GM18907 (cell line): ENCODE measurements around the gene TSPAN7.
A peak's percentile ranks its signal among the peaks of the same experiment; 100 is the strongest.

Source experiments
- ATAC-seq: cut with Tn5 transposase; IDR thresholded peaks from one replicate; pipeline ENCODE4 v1.9.1; 2021; ENCODE audit warnings: mild to moderate bottlenecking, moderate library complexity; ENCODE audit not compliant: unreplicated experiment

Gene TSPAN7

DNA sequence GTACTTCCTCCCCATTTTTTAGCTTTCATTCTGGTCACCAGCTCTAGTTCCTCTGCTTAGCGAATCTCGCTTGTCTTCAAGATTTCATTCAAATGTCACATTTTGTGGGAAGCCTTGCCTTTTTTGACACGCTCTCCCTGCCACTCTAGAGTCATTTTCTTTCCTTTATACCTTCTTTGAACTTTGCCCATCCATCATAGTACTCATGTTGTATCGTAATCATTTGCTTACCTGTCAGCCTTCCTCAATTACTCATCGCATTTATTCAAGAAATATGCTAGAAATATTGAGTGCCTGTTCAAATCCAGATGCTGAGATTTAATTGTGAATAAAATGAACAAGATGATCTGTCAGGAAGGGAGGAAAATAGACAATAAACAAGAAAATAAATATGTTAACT, 21.8 kb downstream of the TSPAN7 start:
- no peak for ATAC-seq

- ATAC-seq = no peak
These were observed 33.1 kb downstream of the TSPAN7 start for GRCh38 chrX:38594434-38594833.

- no peak for ATAC-seq
These were observed 34.5 kb downstream of the TSPAN7 start for GRCh38 chrX:38595801-38596200.

DNA sequence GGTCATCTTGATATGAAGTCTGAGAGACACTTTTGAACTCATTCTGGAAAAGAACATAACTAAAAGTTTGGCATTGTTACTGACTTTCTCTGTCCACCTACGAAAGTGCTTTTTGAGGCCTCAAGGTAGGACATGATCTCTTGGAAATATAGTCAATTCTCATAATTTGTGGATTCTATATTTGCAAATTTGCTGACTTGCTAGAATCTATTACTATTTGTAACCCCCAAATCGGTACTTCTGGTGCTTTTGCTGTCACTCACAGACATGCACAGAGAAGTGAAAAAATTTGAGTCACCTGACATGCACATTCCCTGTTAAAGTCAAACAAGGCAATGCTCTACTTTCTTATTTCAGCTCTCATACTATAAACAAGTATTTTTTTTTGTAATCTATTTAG, 35.6 kb downstream of the TSPAN7 start:
- ATAC-seq = no peak

DNA sequence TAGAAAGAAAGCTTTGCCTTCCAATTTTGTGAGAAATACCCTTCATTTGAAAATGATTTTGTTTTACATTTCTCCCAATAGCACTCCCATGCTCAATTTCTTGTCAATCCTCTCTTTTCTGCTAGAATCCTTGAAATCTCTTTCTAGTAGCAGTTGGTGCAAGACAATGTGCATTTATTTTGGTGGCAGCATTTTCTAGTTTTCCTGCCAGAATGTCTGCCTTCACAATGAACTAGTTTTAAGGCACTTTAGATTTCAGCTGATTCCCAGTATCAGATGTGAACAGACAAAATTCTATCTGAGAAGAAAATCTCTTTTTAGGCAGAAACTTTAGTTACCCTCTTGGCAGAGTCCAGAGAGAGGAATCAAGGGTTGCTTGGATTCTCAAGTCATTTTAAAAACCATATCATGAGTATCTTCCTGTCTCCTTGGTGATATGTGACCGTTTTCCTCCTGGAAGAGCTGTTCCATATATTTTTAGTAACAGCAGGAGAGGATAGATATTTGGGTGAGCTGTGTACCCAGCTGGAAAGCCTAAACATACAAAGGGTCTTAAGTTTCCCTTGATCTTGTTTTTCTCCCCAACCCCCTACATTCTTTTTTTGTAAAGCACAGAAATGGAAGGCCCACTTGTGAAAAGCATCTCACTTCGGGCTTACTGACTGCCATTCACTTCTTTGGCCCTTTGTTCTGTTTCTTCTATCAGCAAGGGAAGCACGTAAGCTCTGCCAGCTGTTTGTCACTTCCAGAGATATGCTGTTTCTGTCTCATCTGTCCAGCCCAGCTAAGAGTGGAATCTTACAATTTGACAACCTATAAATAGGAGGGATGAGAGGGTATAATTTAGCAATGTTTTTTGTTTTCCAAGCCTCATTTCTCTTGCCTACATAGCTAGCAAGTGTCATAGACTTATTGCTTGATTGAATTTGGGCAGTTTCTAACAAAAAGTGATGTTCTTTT, 38.7 kb downstream of the TSPAN7 start:
- no peak for ATAC-seq

DNA sequence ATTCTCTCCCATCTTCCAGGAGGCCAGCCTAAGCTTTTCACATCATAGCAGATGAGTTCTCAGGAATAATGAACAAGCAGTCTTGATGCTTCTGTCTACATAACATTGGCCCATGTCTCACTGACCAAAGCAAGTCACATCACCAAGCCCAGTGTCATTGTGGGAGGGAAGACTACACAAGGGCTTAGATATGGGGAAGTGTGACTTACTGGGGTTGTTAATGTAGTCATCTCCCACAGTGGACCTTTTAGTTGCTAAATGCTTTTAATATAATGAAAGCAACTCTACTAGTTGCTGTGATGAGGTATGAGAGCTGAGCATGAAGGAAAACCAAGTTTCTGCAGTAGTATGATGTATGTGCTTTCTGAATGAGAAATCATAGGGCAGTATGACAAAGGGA, 40.5 kb downstream of the TSPAN7 start:
- no peak for ATAC-seq

DNA sequence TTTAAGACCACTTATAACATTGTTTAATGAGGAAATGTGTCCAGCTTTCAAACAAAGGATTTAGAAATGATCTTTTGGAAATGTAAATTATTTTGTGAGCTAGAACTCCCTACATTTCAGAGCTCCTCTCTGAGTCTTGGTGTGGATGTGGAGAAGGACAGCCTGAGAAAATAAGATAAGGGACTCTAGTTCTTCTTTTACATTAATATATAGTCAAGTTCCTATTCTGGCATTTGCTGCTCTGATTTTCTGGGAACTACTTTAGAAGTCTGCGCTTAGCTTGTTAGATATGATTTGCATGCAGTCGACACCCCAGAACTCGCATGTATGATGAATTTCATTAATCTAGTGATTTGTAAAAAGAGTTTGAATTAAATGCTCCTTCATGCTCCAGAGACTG, 45.5 kb downstream of the TSPAN7 start:
- ATAC-seq = no peak

GRCh38 chrX:38607976-38608375, 46.6 kb downstream of the TSPAN7 start:
- ATAC-seq = no peak

GRCh38 chrX:38610849-38611248, 49.5 kb downstream of the TSPAN7 start:
- no peak for ATAC-seq

DNA sequence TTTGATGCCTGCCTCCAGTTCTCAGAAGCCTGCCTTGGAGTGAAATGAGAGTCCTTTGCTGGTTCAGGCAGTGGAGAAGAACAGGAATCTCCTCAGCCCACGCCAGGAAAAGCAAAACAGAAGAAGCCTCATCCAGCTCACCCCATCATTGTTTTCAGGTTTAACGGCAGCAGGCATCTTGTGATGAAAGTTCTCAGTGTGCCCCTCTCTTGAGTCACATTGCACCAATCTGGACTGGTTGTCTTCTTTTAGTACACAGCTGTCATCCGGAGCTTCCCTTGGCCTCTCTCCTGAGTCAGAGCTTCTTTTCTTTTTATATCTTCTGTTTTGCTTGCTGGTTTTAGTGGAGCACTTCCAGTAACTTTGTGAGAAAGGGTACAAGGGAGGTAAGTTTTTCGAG, 50.9 kb downstream of the TSPAN7 start:
- ATAC-seq = no peak

DNA sequence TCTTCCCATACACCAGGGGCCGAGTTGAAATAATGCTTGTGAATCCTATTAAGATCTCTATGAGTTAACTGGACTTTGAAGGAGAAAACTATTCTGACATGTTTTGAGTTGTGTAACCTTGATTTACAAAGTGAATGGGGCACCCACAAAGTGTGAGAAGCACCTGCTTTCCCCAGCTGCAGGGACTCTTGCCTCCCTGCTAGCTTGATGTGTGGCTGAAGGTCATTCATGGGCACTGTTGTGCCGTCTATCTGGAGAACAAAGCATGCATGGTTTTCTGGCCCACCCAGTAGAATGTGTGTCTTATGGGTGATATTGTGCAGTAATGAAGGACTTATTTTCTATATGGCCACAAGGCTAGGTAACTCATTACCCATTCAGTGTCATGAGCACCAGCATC, 53.1 kb downstream of the TSPAN7 start:
- ATAC-seq = no peak

- no peak for ATAC-seq
These were observed 55.6 kb downstream of the TSPAN7 start for GRCh38 chrX:38616904-38617303.

DNA sequence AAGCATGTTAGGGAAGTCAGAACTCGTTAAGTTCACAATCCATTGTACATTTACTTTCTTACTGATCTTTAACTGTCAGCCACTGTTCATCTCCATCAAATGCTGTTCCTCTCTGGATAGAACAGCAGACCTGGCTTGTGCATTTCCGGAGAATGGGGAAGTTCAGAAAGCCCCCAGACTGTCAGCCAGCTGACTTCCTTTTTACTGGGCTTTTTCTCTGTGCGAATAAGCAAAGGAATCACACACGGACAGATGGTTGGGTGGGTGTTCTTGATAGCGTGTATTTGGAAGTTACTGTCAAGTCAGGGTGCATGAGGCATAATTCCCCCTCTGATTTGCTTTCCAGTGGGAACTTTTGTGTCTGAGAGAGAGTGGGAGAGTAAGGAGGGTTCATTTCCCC, 56.8 kb downstream of the TSPAN7 start:
- no peak for ATAC-seq

DNA sequence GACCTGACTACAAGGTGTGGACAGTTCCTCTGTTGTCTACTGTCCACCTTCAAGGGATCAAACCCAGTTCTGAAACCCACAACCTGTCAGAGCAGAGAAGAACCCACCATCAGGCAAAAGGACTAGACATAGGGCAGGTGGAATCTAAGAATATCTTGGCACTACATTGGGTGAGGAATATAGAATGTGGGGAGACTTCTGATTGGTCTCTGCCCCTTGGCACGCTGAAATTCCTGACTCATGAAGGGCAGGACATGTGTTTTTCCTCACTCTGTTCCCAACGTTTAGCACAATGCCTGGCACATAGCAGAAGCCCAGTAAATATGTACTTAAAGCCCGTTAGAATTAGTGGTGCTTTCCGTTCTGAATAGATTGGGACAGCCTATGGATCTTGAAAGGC, 59.3 kb downstream of the TSPAN7 start:
- ATAC-seq = no peak

DNA sequence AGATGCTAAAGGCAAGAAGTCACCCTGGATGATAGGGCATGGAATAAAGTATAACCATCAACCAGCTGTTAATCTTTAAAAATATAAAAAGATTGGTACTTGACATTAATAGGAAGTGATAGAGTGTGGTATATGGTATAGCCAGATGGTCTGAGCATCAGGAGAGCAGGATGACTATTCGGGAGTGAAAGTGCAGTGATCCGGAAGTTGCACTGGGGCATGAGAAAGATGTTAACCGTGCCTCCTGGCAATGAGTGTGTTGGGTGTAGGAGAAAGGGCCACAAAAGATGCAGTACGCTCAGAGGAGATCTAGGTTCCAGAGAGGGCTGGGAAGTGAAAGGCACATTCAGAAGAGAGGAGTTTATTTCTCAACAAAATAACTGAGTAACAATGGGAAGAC, 65.0 kb downstream of the TSPAN7 start:
- ATAC-seq = no peak

- ATAC-seq = peak; percentile 81
These were observed 66.3 kb downstream of the TSPAN7 start for GRCh38 chrX:38627683-38628082.

DNA sequence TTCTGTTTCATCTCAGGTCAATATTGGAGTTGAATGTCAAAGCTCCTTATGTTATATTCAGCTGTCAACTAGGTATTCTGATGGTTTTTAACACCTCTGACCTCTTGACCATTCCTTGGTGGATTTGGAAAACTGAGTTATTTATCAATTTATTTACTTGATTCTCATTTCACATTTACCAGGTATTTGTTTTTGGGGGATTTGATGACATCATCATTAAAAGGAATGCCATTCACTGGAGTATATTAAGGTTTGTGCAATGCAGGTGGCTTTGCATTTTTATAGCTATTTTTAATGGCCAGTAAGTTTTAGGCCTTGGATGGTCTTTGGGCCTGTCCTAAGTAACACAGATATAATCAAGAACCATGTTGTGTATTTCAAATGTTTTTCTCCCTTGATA, 67.2 kb downstream of the TSPAN7 start:
- ATAC-seq = no peak

DNA sequence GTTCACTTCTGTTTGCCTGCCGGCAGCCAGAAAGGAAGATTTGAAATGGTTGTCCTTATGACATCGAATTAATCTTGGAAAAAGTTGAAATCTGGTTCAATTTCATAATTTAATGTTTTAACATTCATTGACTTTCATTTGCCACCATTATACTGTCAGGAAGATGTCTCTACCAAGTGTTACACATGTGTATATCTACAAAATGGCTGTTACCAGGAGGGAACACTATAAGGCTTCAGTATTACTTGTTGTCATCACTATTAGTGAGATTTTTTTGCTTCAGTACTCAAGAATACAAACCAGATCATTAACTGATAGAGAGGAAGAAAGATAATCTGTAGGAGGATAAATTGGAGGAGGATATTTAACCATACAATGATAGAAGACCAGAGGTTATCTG, 71.2 kb downstream of the TSPAN7 start:
- ATAC-seq = no peak

GRCh38 chrX:38634665-38635064, 73.3 kb downstream of the TSPAN7 start:
- ATAC-seq = no peak

DNA sequence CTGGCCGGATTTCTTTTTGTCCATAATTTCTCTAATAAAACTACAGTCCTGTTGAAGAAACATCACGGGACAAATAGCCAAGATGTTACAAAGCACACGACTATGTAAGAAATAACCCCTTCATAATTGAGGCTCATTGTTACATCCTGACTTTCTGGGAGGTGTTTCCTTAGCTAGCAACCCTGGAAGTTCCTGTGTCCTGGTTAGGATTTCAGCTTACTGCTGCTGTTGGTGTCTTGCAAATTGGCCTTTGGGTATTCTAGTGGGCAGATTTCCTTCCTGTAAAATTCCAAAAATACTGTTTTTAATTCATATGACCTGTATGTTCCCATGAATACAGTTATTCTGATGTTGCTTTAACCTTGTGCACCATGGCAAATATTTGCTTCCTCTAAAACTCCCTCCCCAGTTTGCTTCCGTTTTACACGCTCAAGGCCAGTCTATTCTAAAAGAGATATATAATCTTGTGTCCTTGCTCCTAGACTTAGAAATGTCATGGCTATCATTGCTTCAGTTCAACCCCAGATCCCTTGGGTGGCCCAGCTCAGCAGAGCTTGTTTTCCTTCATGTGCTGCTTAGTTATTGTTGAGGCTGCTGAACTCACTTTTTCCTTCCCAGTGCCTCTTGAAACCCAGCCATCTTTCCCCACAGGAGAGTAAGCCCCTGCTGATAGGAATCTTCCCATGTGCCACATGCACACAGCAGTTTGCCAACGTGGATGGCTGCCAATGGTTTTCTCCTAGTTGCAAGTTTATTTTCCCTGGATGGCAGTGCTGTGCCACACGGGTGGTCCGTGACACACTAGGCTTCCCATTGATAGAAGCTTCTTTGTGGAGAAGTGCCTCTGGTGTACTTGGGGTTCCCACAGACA, 75.8 kb downstream of the TSPAN7 start:
- ATAC-seq = no peak

- ATAC-seq = no peak
These were observed 77.7 kb downstream of the TSPAN7 start for GRCh38 chrX:38638952-38639529.

- ATAC-seq = no peak
These were observed 78.4 kb downstream of the TSPAN7 start for GRCh38 chrX:38639730-38640129.
